Erythroblast (primary cell): ENCODE results near the gene FAM168A.

ENCODE experiments used
- GATA1 ChIP-seq: IDR thresholded peaks from 2 replicates; pipeline ENCODE4 v1.6.1; 2011; ENCODE audit warnings: low read depth, mild to moderate bottlenecking, control low read depth, low read length, moderate library complexity
- POLR2A ChIP-seq: IDR thresholded peaks from 2 replicates; pipeline ENCODE4 v1.6.1; 2011; ENCODE audit warnings: mild to moderate bottlenecking, low read length

GRCh38 chr11:73629907-73630306 is 32.0 kb upstream of the FAM168A start:
- TF ChIP-seq GATA1 (no peak), POLR2A (no peak)
